Measurements from ENCODE around the gene CDX1.

DNA sequence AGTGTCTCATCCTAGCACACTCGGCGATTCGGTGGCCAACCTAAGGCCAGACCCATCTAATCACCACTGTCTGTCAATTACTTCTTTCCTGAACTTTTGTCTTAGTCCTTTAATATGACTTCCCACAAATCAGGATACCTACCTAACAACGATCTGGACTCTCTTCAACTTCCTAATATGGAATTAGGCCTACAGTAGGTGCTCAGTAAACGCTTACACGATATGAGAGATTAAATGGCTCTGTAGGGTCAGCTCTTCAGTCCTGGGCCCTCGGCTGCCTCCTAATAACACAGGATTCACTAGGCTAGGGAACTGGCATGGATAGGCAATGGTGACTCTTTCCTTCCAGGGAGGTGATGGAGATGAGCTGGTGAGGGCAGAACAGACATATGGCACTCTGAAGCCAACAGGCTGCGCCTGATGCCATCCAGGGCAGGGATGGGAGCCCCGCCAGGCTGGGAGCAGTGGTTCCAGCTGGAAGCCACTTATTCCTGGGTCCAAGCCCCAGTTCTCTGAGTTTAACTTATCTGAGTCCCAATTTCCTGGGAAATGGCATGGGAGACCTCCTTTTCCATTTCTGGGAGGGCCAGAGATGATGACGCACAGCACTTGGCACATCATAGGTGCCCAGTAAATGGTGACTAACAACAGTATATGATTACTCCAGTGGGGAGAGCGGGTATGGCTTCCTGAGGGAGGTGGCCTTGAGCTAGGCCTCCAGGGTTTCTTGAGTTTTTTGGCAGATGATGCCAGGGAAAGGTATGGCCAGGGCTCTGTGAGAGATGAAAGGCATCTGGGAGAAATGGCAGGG is 18.3 kb upstream of the CDX1 start:
- TF ChIP-seq EZH2 (IDR thresholded peaks at IDR 0.05; ENCODE audit: borderline replicate concordance, low read length): no peak
- TF ChIP-seq CTCF (IDR thresholded peaks at IDR 0.05; ENCODE audit: low read length): no peak

All from OCI-LY1 (cell line).